B cell (primary cell): ENCODE data around the gene NOXO1. TPM values are rescaled to one million over a fixed set of nuclear protein-coding genes. Genes with fewer than 3 reads are reported as not detected.

Source experiments
- ATAC-seq: fragments of 200-7000 bp; cut with Tn5 transposase; one replicate; pipeline ENCODE4 v1.10.0; 2021; ENCODE audit warnings: low read depth, mild to moderate bottlenecking, moderate number of reproducible peaks, moderate library complexity
- CTCF ChIA-PET: fragments of 350-600 bp; sonication (Branson Sonifier 250); formaldehyde crosslinking; loops from one replicate; lab custom pipeline; 2021; ENCODE audit warnings: antibody characterized with exemption, inconsistent platforms; lab: Charles Lee
- POLR2A ChIA-PET: fragments of 350-600 bp; sonication (Branson Sonifier 250); formaldehyde crosslinking; loops from one replicate; lab custom pipeline; 2021; ENCODE audit warnings: antibody characterized with exemption; lab: Charles Lee
- DNase-seq: peaks from one replicate; pipeline ENCODE4 v3.0.0; 2013
- H2AFZ ChIP-seq: 2 replicates; pipeline ENCODE4 v1.6.1; 2012; ENCODE audit warnings: mild to moderate bottlenecking, low read depth, low read length; ENCODE audit not compliant: insufficient read depth, poor library complexity, severe bottlenecking
- H3K27ac ChIP-seq, 2 donors: 1 replicate in 1 of 2; 2 replicates in 1 of 2; pipeline ENCODE4 v1.5.1; 2012 to 2013; ENCODE audit warnings: low read length in 2 of 2, mild to moderate bottlenecking in 2 of 2, moderate library complexity in 1 of 2
- H3K27me3 ChIP-seq, 4 experiments: fragments of 200-600 bp in 1 of 4; sonication (generic) in 1 of 4; replicated peaks in 1 of 4; 1 replicate in 2 of 4; 2 replicates in 2 of 4; pipeline versions ENCODE4 v1.6.1 to v1.7.0; 2013 to 2016; ENCODE audit warnings: low read length in 3 of 4, mild to moderate bottlenecking in 2 of 4, mixed read lengths in 1 of 4, moderate library complexity in 1 of 4; ENCODE audit not compliant: insufficient read depth in 4 of 4, control insufficient read depth in 3 of 4; ENCODE audit errors: control extremely low read depth in 1 of 4
- H3K36me3 ChIP-seq, 2 experiments: replicated peaks in 1 of 2; 1 replicate in 1 of 2; 2 replicates in 1 of 2; pipeline versions ENCODE4 v1.6.1 to v1.7.1; 2013; ENCODE audit warnings: low read length in 1 of 2; ENCODE audit not compliant: insufficient read depth in 2 of 2, control insufficient read depth in 1 of 2; ENCODE audit errors: control extremely low read depth in 1 of 2, extremely low read depth in 1 of 2
- H3K4me1 ChIP-seq, 2 donors: fragments of 200-600 bp in 1 of 2; sonication (generic) in 1 of 2; 1 replicate in 1 of 2; 2 replicates in 1 of 2; pipeline versions ENCODE4 v1.5.1 to v1.6.1; 2013 to 2017; ENCODE audit warnings: low read length in 2 of 2; ENCODE audit not compliant: control insufficient read depth in 2 of 2, insufficient read depth in 2 of 2
- H3K4me2 ChIP-seq: replicated peaks from 2 replicates; pipeline ENCODE3; 2012; ENCODE audit warnings: mild to moderate bottlenecking, low read depth, low read length; ENCODE audit not compliant: poor library complexity, severe bottlenecking
- H3K4me3 ChIP-seq, 5 experiments: fragments of 200-600 bp in 1 of 5; sonication (generic) in 1 of 5; 1 replicate in 3 of 5; 2 replicates in 2 of 5; pipeline versions ENCODE4 v1.5.1 to v1.7.0; 2011 to 2016; ENCODE audit warnings: low read length in 4 of 5, mild to moderate bottlenecking in 4 of 5, low read depth in 2 of 5, control low read depth in 1 of 5, moderate library complexity in 1 of 5; ENCODE audit not compliant: insufficient read depth in 1 of 5; ENCODE audit errors: control extremely low read depth in 1 of 5, extremely low read depth in 1 of 5
- H3K79me2 ChIP-seq: fragments of 200-600 bp; sonication (generic); one replicate; pipeline ENCODE4 v1.6.0; 2016; ENCODE audit warnings: low read length; ENCODE audit not compliant: control insufficient read depth, insufficient read depth
- H3K9ac ChIP-seq: fragments of 200-600 bp; sonication (generic); 2 replicates; pipeline ENCODE4 v1.6.1; 2017; ENCODE audit warnings: mild to moderate bottlenecking, low read length, moderate library complexity
- H3K9me3 ChIP-seq, 3 donors: one replicate each; pipeline versions ENCODE4 v1.6.1 to v1.7.1; 2013; ENCODE audit warnings: low read length in 2 of 3; ENCODE audit not compliant: control insufficient read depth in 2 of 3, insufficient read depth in 1 of 3; ENCODE audit errors: control extremely low read depth in 1 of 3
- H4K20me1 ChIP-seq: 2 replicates; pipeline ENCODE4 v1.6.0; 2012; ENCODE audit warnings: mild to moderate bottlenecking, low read length; ENCODE audit not compliant: insufficient read depth, control insufficient read depth, poor library complexity, severe bottlenecking
- H3K27ac Mint-ChIP-seq: one replicate; pipeline ENCODE4 v1.8.0; 2021; ENCODE audit warnings: mixed read lengths
- H3K27me3 Mint-ChIP-seq: one replicate; pipeline ENCODE4 v1.8.0; 2021; ENCODE audit warnings: mixed read lengths
- H3K4me1 Mint-ChIP-seq: one replicate; pipeline ENCODE4 v1.8.0; 2021; ENCODE audit warnings: mixed read lengths
- H3K4me3 Mint-ChIP-seq: one replicate; pipeline ENCODE4 v1.8.0; 2021; ENCODE audit warnings: mixed read lengths
- H3K9me3 Mint-ChIP-seq: one replicate; pipeline ENCODE4 v1.8.0; 2022; ENCODE audit warnings: mixed read lengths; ENCODE audit not compliant: insufficient read depth
- CTCF ChIP-seq: fragments of 200-600 bp; IDR thresholded peaks from one replicate; pipeline ENCODE4 v1.8.0; 2022; ENCODE audit warnings: antibody characterized with exemption, mild to moderate bottlenecking
- EZH2 ChIP-seq: IDR thresholded peaks from 2 replicates; pipeline ENCODE4 v1.6.1; 2012; ENCODE audit warnings: borderline replicate concordance, low read depth, mild to moderate bottlenecking, moderate library complexity, low read length; ENCODE audit not compliant: insufficient read depth, poor library complexity, severe bottlenecking
- WGBS: methylation state at CpG from one replicate; pipeline ENCODE4 v1.1.5; 2013; ENCODE audit warnings: missing lambda C conversion rate; ENCODE audit not compliant: insufficient coverage; 5-methylcytosine and 5-hydroxymethylcytosine counted together
- intact Hi-C: fragments of 100-400 bp; cut with micrococcal nuclease; formaldehyde crosslinking; loops from one replicate; pipeline ENCODE4 v1.10.0; 2022
- polyA plus RNA-seq: library from polyadenylated mRNA; depleted of rRNA; stranded (reverse); fragments of >200 nt; gene quantifications from 2 replicates; pipeline ENCODE4 v1.2.3, GENCODE V29; 2012
- total RNA-seq, 2 donors: library from RNA; stranded (reverse); fragments of 120-200 nt in 1 of 2; gene quantifications; 1 replicate in 1 of 2; 2 replicates in 1 of 2; pipeline versions ENCODE4 v1.2.3 to v1.2.4, GENCODE V29; 2013 to 2022

The NOXO1 gene
- total and polyA plus RNA-seq, 2 donors (not counting 1 experiment from before 2014, with no cell fraction given): 0.30 to 0.74 TPM

- no peaks in the 10 kb centered on the region for H4K20me1 ChIP-seq
- peaks cover 0 to 10% of the 10 kb centered on the region in 2 experiments for H3K36me3 ChIP-seq
- H3K9ac ChIP-seq: peak within 1 kb of the TSS; percentile 76
- H3K27me3 ChIP-seq: peaks cover 0 to 39% (median 19%) of the 10 kb centered on the region in 4 experiments
- peak; percentile 94 for ATAC-seq
- POLR2A ChIA-PET: interaction anchor here (0.6 to 3.5 kb wide), 6 partner anchors 8 to 1255 kb away, joined by 3 to 15 read pairs (median 4); partner anchors contain the start of genes RPS2 and TBL3
- DNase-seq: peak; percentile 88
- H3K27ac ChIP-seq: peak within 1 kb of the TSS; percentile 10 to 66
- peaks cover 16 to 35% of the 10 kb centered on the region in 2 donors for H3K4me1 ChIP-seq
- H2AFZ ChIP-seq: peak within 1 kb of the TSS; percentile 88
- H3K4me2 ChIP-seq: peak within 1 kb of the TSS; percentile 98
- intact Hi-C loops: loop anchor here (1.0 kb wide), 3 partner anchors 8 to 26 kb away; partner anchors contain the start of genes TBL3 and ZNF598
- CTCF ChIA-PET: interaction anchor here (0.6 to 1.4 kb wide), 4 partner anchors 10 to 332 kb away, joined by 3 to 4 read pairs (median 4); partner anchors contain the start of genes RPS2 and TBL3
- H3K4me3 ChIP-seq: peak within 1 kb of the TSS; percentile 3 to 78 (median 62)
- Mint-ChIP-seq H3K27ac (peak within 1 kb of the TSS; percentile 83), H3K4me3 (peak within 1 kb of the TSS; percentile 88), H3K4me1 (peaks cover 25% of the 10 kb centered on the region), H3K27me3 (peaks cover 6% of the 10 kb centered on the region), H3K9me3 (no peaks in the 10 kb centered on the region)
- H3K79me2 ChIP-seq: no peaks in the 10 kb centered on the region
- WGBS: under 1% methylated on average over 109 of the region's 109 CpGs
- TF ChIP-seq CTCF (peak; percentile 38), EZH2 (no peak)
- H3K9me3 ChIP-seq: peaks cover 0 to 4% (median 0%) of the 10 kb centered on the region in 3 donors
Measured at GRCh38 chr16:1983544-1984346, 2.5 kb upstream of the NOXO1 start, which contains the start of gene GFER. Gene GFER (plus strand): TSS chr16:1984193. CDS start chr16:1984219, 26 bp downstream.
